K562 (cell line): ENCODE measurements around the gene CLEC2B.

Experiments used
- CEBPB ChIP-seq: fragments of 450-650 bp; IDR thresholded peaks from 2 replicates; pipeline ENCODE4 v1.6.1; 2016; ENCODE audit warnings: missing genetic modification characterization, missing compliant biosample characterization
- FOXM1 ChIP-seq, 2 experiments: fragments of 450-650 bp in 1 of 2; sonication (generic) in 1 of 2; formaldehyde crosslinking in 1 of 2; IDR thresholded peaks; 2 replicates each; pipeline versions ENCODE4 v1.6.1 to v1.9.0; 2017 to 2022; ENCODE audit warnings: low read depth in 2 of 2, mild to moderate bottlenecking in 2 of 2, missing genetic modification reagents in 1 of 2, moderate library complexity in 1 of 2
- TF ChIP-seq, protein P1 (sequence below): fragments of 250-450 bp; sonication (Bioruptor Pico); IDR thresholded peaks from 2 replicates; pipeline ENCODE4 v1.5.0; 2021; ENCODE audit warnings: mild to moderate bottlenecking, borderline replicate concordance

DNA sequence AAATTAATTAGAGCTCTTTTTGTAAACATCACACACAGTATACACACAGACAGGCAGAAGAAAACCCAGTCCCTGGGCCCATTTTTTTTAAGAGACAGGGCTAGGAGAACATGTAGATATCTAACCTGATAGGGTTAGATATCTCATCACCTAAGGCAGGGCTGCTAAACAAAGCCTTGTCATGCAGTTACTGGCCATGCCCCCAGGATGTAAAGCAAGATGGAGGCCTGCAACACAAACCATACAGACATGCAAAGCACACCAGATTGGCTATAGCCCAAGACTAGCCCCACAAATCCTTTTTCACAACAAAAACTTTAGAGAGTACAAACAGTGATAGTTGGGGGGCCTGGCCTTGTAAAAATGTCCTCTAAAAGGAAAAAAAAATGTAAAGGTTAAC is 42.6 kb upstream of the CLEC2B start:
- TF ChIP-seq FOXM1 (IDR thresholded peaks at IDR 0.05; ENCODE audit: low read depth) (no peak), FOXM1 (CRISPR knock-in tag; IDR thresholded peaks at IDR 0.05; ENCODE audit: low read depth) (no peak), CEBPB (tag) (no peak)
- TF ChIP-seq, protein P1, sequence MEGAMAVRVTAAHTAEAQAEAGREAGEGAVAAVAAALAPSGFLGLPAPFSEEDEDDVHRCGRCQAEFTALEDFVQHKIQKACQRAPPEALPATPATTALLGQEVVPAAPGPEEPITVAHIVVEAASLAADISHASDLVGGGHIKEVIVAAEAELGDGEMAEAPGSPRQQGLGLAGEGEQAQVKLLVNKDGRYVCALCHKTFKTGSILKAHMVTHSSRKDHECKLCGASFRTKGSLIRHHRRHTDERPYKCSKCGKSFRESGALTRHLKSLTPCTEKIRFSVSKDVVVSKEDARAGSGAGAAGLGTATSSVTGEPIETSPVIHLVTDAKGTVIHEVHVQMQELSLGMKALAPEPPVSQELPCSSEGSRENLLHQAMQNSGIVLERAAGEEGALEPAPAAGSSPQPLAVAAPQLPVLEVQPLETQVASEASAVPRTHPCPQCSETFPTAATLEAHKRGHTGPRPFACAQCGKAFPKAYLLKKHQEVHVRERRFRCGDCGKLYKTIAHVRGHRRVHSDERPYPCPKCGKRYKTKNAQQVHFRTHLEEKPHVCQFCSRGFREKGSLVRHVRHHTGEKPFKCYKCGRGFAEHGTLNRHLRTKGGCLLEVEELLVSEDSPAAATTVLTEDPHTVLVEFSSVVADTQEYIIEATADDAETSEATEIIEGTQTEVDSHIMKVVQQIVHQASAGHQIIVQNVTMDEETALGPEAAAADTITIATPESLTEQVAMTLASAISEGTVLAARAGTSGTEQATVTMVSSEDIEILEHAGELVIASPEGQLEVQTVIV (CRISPR knock-in tag) = no peak
